Subcutaneous abdominal adipose tissue (tissue), 5 donors: ENCODE results near the gene MT3.
A peak's percentile ranks its signal among the peaks of the same experiment; 100 is the strongest.

Experiments used
- H3K27ac ChIP-seq: one replicate; pipeline ENCODE4 v1.7.0; 2013; ENCODE audit warnings: low read depth, mild to moderate bottlenecking, inconsistent platforms, low read length, moderate library complexity
- H3K27me3 ChIP-seq, 5 donors: one replicate each; pipeline ENCODE4 v1.7.0; 2013; ENCODE audit warnings: low read length in 5 of 5, inconsistent platforms in 1 of 5; ENCODE audit not compliant: control insufficient read depth in 5 of 5, insufficient read depth in 4 of 5
- H3K36me3 ChIP-seq, 5 donors: one replicate each; pipeline ENCODE4 v1.7.0; 2013; ENCODE audit warnings: low read length in 5 of 5; ENCODE audit not compliant: control insufficient read depth in 5 of 5, insufficient read depth in 5 of 5
- H3K4me1 ChIP-seq, 5 donors: one replicate each; pipeline ENCODE4 v1.7.0; 2013; ENCODE audit warnings: low read length in 5 of 5, mild to moderate bottlenecking in 3 of 5, moderate library complexity in 1 of 5; ENCODE audit not compliant: control insufficient read depth in 5 of 5, insufficient read depth in 5 of 5
- H3K4me3 ChIP-seq, 5 donors: one replicate each; pipeline ENCODE4 v1.7.0; 2013; ENCODE audit warnings: low read length in 5 of 5, low read depth in 1 of 5
- H3K9ac ChIP-seq, 5 donors: one replicate each; pipeline ENCODE4 v1.7.0; 2013; ENCODE audit warnings: low read length in 5 of 5, mild to moderate bottlenecking in 4 of 5, moderate library complexity in 3 of 5
- H3K9me3 ChIP-seq, 5 donors: one replicate each; pipeline ENCODE4 v1.7.0; 2013; ENCODE audit warnings: low read length in 5 of 5; ENCODE audit not compliant: control insufficient read depth in 5 of 5
- donor health status: healthy.
- donor health status: healthy.
- donor health status: healthy.
- donor health status: healthy.
- donor health status: healthy.

MT3 gene

DNA sequence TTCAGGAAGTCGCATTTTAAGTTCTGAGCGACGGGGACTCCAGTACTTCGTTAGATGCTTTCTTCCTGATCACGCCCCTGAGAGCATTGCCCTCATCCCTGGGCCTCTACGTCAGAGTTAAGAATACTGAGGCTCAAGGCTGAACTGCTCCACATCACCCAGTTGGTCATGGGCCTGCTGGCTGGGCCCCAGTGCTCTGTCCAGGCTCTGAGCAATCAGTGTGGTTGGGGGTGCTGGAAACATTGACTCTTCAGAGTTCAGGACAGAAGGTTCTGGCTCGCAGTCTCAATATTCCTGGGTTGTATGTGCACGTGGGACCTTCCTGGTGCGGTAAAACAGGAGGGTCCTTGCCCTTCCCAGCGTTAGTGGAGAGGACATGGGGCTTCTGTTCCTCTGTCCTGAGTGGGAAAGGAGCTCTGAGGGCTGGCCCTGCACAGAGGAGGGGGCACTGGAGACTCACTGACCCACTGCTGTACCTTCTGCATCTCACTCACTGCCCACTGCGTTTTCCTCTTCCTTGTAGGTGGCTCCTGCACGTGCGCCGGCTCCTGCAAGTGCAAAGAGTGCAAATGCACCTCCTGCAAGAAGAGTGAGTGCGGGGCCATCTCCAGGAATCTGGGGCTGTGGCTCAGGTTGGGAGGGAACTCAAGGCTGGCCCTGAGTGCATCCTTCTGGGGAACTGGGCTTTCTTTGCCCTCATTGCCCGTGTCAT, 36.8 kb downstream of the MT3 start:
- no peaks in the 10 kb centered on the region for H3K9me3 ChIP-seq
- peak overlapping the region; percentile 91 for H3K27ac ChIP-seq
- no peaks in the 10 kb centered on the region for H3K36me3 ChIP-seq
- H3K27me3 ChIP-seq: no peaks in the 10 kb centered on the region
- H3K4me3 ChIP-seq: peak overlapping the region; percentile 75 to 89 (median 87)
- peak overlapping the region; percentile 69 to 94 (median 85) for H3K9ac ChIP-seq
- peaks cover 5 to 42% (median 34%) of the 10 kb centered on the region in 5 donors for H3K4me1 ChIP-seq

DNA sequence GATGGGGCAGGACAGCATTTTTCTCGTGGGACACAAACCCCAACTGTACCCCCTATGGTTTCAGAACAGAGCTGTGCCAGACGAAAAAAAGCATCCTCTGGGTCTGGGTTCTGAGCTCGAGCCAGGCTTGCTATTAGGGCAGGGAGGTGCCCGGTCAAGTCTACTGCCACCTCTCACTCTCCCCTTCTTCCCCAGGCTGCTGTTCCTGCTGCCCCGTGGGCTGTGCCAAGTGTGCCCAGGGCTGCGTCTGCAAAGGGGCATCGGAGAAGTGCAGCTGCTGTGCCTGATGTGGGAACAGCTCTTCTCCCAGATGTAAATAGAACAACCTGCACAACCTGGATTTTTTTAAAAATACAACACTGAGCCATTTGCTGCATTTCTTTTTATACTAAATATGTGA, 37.4 kb downstream of the MT3 start:
- no peaks in the 10 kb centered on the region for H3K9me3 ChIP-seq
- H3K9ac ChIP-seq: peak overlapping the region in 4 of 5 donors; percentile 38 to 92 (median 52)
- H3K36me3 ChIP-seq: no peaks in the 10 kb centered on the region
- H3K4me1 ChIP-seq: peaks cover 5 to 42% (median 30%) of the 10 kb centered on the region in 5 donors
- H3K27me3 ChIP-seq: no peaks in the 10 kb centered on the region
- peak overlapping the region; percentile 91 for H3K27ac ChIP-seq
- peak overlapping the region; percentile 75 to 89 (median 87) for H3K4me3 ChIP-seq

DNA sequence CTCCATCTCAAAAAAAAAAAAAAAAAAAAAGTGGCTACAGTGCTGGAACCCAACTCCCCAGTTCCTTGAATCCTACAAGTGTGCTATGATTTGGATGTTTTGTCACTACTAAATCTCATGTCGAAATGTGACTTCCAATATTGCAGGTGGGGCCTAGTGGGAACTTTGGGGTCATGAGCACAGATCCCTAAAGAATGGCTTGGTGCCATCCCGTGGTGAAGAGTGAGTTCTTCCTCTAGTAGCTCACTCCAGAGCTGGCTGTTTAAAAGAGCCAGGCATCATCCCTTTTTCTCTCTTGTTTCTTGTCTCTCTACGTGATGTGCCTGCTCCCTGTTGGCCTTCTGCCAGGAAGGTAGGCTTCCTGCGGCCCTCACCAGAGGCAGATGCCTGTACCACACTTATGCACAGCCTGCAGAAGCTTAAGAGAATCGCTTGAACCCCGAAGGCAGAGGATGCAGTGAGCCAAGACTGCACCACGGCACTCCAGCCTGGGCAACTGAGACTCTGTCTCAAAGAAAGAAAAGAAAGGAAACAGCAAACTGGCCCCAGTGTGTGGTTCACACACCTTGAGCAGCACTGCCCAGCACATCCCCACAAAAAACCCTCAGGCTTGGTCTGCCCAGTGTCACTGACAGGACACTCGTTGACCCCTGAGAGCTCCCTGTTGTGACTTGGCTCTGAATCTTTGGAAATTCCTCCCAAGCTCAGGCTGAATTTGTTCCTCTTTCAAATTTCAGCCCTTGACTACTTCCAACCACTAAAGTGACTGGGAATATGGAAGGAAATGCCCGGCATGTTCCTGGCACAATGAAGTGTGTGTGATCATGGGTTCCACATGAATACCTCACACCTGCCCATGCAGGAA, 39.4 kb downstream of the MT3 start:
- Histone ChIP-seq H3K4me1 (peaks cover 7 to 55% (median 45%) of the 10 kb centered on the region in 5 donors), H3K4me3 (no peak overlapping the region), H3K9me3 (no peaks in the 10 kb centered on the region), H3K27me3 (no peaks in the 10 kb centered on the region), H3K27ac (no peak overlapping the region), H3K36me3 (no peaks in the 10 kb centered on the region), H3K9ac (no peak overlapping the region)

DNA sequence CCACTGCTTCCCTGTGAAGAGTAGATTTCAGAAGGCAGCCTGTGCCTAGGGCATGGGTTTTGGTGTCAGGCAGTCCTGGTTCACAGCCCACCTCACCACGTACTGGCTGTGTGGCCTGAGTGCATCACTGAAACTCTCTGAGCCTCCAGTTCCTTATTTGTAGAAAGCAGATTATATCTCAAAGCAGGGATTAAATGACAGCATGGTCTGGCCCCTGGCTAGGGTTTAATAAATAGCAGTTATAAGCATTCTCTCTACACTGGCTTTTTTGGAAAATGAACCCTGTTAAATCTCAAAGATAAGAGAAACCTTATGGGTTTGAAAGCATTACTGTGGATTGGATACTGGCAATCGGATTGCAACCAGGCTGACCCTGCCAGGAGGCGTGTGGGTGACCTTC, 40.2 kb downstream of the MT3 start:
- Histone ChIP-seq H3K27ac (no peak overlapping the region), H3K9ac (no peak overlapping the region)

DNA sequence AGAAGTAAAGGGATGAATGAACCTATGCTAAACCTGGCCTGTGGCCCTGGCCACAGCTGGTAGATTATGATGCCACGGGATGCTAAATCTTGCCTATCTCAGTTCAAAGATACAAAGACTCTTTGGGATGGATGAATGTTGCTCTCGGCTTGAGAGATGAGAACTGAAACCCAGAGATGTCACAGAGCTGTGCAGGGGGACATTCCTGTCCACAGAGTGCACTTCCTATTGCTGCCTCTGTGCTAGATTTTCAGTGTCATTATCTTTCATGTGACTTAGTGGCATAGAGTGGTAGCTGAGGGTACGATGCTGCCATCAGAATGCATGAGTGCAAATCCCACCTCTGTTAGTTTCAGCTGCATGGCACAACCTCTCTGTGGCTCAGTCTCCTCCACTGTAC, 40.8 kb downstream of the MT3 start:
- H3K27ac ChIP-seq: no peak overlapping the region

More for the DNA sequence above, 40.2 kb downstream of the MT3 start:
- no peak overlapping the region for H3K4me3 ChIP-seq
- H3K9me3 ChIP-seq: no peaks in the 10 kb centered on the region
- peaks cover 7 to 55% (median 45%) of the 10 kb centered on the region in 5 donors for H3K4me1 ChIP-seq
- peaks cover 0 to 3% (median 0%) of the 10 kb centered on the region in 5 donors for H3K27me3 ChIP-seq
- H3K36me3 ChIP-seq: no peaks in the 10 kb centered on the region

GRCh38 chr16:56631197-56631596, 41.9 kb downstream of the MT3 start:
- H3K4me3 ChIP-seq: peak overlapping the region in 3 of 5 donors; percentile 62 to 85 (median 79)
- no peaks in the 10 kb centered on the region for H3K9me3 ChIP-seq
- H3K27ac ChIP-seq: peak overlapping the region; percentile 67
- peaks cover 0 to 10% (median 2%) of the 10 kb centered on the region in 5 donors for H3K27me3 ChIP-seq
- peak overlapping the region in 1 of 5 donors; percentile 58 for H3K9ac ChIP-seq
- no peaks in the 10 kb centered on the region for H3K36me3 ChIP-seq
- H3K4me1 ChIP-seq: peaks cover 4 to 49% (median 30%) of the 10 kb centered on the region in 5 donors

More for the DNA sequence above, 40.8 kb downstream of the MT3 start:
- H3K9me3 ChIP-seq: no peaks in the 10 kb centered on the region
- H3K4me1 ChIP-seq: peaks cover 7 to 54% (median 40%) of the 10 kb centered on the region in 5 donors
- H3K36me3 ChIP-seq: no peaks in the 10 kb centered on the region
- H3K4me3 ChIP-seq: no peak overlapping the region
- H3K27me3 ChIP-seq: peaks cover 0 to 9% (median 0%) of the 10 kb centered on the region in 5 donors
- no peak overlapping the region for H3K9ac ChIP-seq

DNA sequence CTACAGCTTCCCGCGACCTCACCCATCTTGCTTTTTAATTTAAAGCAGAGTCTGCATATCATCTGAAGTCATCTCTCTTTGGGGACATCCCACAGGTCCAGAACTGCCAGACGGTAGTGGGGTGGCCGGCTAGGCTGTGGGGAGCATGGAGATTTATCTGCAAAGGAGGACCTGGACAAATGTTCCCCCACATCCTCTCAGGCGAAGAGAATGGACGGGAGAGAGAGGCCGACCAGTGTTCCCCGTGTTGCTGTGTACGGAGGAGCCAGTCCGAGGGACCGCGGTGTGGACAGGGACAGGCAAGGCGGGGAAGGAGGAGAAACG, 42.5 kb downstream of the MT3 start:
- peak overlapping the region; percentile 67 for H3K27ac ChIP-seq
- peaks cover 0 to 10% (median 2%) of the 10 kb centered on the region in 5 donors for H3K27me3 ChIP-seq
- no peaks in the 10 kb centered on the region for H3K9me3 ChIP-seq
- H3K4me3 ChIP-seq: peak overlapping the region; percentile 62 to 85 (median 77)
- H3K9ac ChIP-seq: peak overlapping the region; percentile 44 to 77 (median 67)
- peaks cover 4 to 43% (median 24%) of the 10 kb centered on the region in 5 donors for H3K4me1 ChIP-seq
- no peaks in the 10 kb centered on the region for H3K36me3 ChIP-seq

- Histone ChIP-seq H3K4me1 (peaks cover 3 to 38% (median 20%) of the 10 kb centered on the region in 5 donors), H3K27ac (peak within 1 kb of the TSS; percentile 67), H3K4me3 (peak within 1 kb of the TSS; percentile 62 to 85 (median 79)), H3K9me3 (no peaks in the 10 kb centered on the region), H3K9ac (peak within 1 kb of the TSS; percentile 44 to 78 (median 77)), H3K27me3 (peaks cover 0 to 10% (median 2%) of the 10 kb centered on the region in 5 donors), H3K36me3 (no peaks in the 10 kb centered on the region)
These were observed 43.0 kb downstream of the MT3 start, which contains the start of gene MT1M for GRCh38 chr16:56632156-56632847. TSS of gene MT1M (plus strand) at chr16:56632659. CDS start at chr16:56632732, 73 bp downstream.

DNA sequence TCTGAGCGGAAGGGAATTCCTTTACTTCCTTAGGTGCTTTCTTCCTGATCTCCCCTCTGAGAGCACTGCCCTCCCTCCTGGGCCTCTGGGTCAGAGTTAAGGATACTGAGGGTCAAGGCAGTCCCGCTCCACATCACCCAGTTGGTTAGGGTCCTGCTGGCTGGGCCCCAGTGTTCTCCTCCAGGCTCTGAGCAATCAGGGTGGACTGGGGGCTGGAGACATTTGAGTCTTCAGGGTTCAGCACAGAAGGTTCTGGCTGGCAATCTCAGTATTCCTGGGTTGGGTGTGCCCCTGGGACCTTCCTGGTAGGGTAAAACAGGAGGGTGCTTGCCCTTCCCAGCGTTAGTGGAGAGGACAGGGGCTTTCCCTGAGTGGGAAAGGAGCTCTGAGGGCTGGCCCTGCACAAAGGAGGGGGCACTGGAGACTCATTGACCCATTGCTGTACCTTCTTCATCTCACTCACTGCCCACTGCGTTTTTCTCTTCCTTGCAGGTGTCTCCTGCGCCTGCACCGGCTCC, 43.6 kb downstream of the MT3 start:
- peak overlapping the region; percentile 38 to 78 (median 75) for H3K9ac ChIP-seq
- no peak overlapping the region for H3K27ac ChIP-seq
- peak overlapping the region; percentile 62 to 85 (median 79) for H3K4me3 ChIP-seq
- H3K4me1 ChIP-seq: peaks cover 3 to 41% (median 24%) of the 10 kb centered on the region in 5 donors
- H3K27me3 ChIP-seq: peaks cover 0 to 10% (median 2%) of the 10 kb centered on the region in 5 donors
- H3K9me3 ChIP-seq: no peaks in the 10 kb centered on the region
- H3K36me3 ChIP-seq: no peaks in the 10 kb centered on the region
